ENCODE results near the gene SMARCD3. TPM values are rescaled to one million over a fixed set of nuclear protein-coding genes. Genes with fewer than 3 reads are reported as not detected.
A peak's percentile ranks its signal among the peaks of the same experiment; 100 is the strongest.

SMARCD3 gene
- 10 to 100 TPM; 45.8 to 68.4 TPM for total RNA-seq
- long read RNA-seq, donor 1, transcript SMARCD3-201 (13 exons, 1,993 nt): major isoform, 26 of 44 reads
- long read RNA-seq, donor 1, partial matches to known transcripts: 6 of 44 reads
- long read RNA-seq, donor 1, other reads (novel, unspliced or antisense): 8 of 44 reads
- long read RNA-seq, donor 2, partial matches to known transcripts: 10 of 12 reads
- long read RNA-seq, donor 2, other reads (novel, unspliced or antisense): 1 of 12 reads

DNA sequence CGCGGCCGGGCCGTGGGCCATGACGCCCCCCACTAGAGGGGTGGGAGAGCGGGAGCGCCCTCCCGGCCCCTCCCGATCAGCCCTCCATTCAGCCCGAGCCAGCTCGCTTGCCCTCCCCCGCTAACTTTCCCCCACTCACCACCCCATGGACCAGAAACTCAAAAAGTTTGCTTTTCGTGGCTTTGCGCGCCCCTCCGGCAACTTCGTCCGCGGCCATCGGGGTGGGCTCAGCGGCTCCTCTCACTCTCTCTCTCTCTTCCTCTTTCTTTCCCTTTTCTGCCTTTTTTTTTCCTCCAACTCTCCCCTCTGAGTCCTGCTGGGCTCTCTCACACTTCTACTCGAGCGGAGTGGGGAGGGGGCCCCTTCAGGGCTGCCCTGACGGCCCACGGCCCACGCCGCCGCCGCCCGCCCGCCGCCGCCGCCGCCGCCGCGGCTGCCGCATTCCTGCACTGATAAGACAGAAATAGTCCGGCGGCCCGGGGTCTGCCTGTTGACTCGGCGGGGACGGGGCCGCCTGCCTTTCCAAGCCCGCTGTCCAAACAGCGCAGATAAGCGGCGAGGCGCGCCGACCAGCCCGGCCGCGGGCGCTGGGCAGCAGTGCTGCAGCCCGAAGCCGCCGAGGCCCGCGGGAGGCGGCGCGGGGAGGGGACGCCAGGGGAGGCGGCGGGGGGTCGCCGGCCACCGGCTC, at the start of gene SMARCD3:
Gene SMARCD3, minus strand, starts transcription at position 349 of the 688 bp plus-strand sequence. Its CDS starts 132 bp downstream, at position 217.
- no peak for DNase-seq (ENCODE audit: low spot score)
- intact Hi-C loops (cut with DNase I): loop anchor here in 1 of 2 donors (10.0 kb wide), 1 partner anchor 56 kb away; no protein-coding TSS in a partner anchor

DNA sequence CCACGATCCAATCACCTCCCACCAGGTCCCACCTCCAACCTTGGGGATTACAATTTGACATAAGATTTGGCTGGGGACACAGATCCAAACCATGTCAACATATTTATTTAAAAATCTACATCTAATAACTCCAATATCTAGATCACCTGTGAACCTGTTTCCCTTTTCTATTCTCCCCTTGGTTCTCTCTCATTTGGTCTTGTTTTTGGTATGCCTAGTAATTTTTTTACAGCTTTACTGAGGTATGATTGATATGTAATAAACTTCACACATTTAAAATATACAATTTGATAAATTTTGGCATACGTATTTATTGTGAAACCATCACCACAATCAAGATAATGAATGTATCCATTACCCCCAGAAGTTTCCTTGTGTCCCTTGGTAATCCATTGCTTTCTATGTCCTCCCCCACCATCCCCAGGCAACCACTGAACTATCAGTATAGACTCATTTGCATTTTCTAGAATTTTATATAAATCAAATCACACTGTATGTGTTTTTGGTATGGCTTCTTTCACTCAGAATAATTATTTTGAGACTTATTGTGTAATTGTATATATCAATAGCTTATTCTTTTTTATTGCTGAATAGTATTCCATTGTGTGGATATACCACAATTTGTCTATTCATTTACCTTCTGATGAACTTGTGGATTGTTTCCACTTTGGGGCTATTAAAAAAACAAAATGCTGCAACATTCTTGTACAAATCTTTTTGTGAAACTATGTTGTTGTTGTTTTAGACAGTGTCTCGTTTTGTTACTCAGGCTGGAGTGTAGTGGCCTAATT, 47.9 kb upstream of the SMARCD3 start:
- intact Hi-C loops (cut with DNase I): no loop called here
- DNase-seq (ENCODE audit: low spot score): no peak

DNA sequence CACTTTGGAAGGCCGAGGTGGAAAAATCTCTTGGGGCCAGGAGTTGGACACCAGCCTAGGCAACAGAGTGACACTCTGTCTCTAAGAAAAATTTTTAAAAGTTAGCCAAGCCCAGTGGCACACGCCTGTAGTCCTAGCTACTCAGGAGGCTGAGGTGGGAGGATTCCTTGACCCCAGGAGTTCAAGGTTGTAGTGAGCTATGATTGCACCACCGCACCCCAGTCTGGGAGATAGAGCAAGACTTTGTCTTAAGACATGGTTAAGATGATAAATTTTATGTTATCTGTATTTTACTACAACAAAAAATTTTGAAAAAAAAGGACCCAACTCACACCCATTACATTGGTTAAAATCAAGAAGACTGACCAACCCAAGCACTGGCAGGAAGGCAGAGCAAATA, 44.4 kb upstream of the SMARCD3 start:
- intact Hi-C loops (cut with DNase I): no loop called here
- peak; percentile 13 for DNase-seq (ENCODE audit: low spot score)

DNA sequence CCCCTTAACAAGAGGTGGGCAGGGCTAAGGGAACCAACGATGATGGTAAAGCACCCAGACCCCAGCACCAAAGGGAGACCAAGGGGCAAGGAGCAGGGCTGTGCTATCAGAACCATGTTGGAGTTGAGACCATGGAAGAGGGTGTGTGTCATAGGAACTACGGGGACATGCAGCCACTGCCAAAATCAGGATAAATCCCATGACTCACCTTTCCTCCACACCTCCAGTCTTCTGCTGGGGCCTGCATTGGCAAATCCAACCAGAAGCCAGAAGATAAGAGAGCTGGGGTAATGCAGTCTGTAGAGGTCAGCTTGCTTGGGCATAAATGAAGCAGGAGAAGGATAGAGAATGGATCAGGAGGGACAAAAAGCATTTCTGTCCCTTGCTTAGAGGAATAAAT, 42.7 kb upstream of the SMARCD3 start:
- intact Hi-C loops (cut with DNase I): no loop called here
- peak; percentile 8 for DNase-seq (ENCODE audit: low spot score)

DNA sequence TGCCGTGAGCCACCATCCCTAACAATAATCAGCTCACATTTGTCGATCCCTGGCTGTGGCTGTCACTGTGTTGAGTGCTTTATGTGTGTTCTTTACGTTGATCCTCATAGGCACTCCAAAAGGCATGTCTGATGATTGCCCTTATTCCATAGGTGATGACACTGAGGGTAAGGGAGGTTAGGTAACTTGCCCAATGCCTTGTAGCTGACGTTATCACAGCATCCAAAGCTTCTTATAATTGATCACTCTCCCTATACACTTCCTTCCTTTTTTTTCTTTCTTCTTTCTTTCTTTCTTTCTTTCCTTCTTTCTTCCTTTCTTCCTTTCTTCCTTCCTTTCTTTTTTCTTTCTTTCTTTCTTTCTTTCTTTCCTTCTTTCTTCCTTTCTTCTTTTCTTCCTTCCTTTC, 41.9 kb upstream of the SMARCD3 start:
- intact Hi-C loops (cut with DNase I): no loop called here
- DNase-seq (ENCODE audit: low spot score): peak; percentile 7

DNA sequence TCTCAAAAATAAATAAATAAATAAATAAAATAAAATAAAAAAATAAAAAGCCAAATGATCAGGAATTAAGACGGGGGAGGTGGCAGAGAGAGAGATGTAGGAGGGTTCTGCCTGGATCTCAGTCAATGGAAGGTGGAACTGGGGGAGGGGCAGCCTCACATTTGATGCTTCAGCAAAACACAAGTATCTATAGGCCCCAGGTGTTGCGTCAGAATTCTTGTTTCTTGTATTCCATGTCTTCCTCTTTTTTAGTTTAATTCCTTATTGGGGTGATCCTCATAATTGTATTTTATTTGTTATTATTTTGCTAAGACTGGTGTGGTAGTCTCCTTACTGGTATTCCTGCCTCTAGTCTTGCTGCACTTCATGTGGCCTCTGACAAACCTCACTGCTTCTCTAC, 41.4 kb upstream of the SMARCD3 start:
- DNase-seq (ENCODE audit: low spot score): no peak
- intact Hi-C loops (cut with DNase I): no loop called here

DNA sequence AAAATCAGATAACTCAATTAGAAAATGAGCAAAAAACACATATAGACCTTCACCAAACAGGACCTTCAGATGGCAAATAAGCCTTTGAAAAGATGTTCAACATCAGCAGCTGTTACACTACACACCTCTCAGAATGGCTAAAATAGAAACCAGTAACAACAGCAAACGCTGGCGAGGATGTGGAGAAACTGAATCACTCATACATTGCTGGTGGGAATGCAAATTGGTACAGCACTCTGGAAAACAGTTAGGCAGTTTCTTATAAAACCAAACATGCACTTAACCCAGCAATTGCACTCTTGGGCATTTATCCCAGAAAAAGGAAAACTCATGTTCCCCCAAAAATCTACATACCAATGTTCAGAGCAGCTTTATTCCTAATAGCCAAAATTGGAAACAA, 37.7 kb upstream of the SMARCD3 start:
- intact Hi-C loops (cut with DNase I): no loop called here

DNA sequence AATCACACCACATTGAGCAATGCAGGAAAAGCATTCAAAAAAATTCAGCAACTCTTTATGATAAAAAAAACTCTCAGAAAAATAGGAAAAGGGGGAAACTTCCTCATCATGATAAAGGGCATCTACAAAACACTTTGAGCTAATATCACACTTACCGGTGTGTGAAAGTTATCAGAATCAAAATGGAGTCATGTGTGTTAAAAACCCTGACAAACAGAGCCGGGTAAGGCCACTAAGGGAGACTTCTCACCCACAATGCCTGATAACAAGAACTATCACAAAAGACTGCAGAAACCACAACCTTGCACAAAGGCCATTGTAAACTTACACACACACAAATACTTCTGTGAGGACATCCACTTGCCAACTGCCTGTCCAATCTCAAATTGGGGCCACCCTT, 34.8 kb upstream of the SMARCD3 start:
- no peak for DNase-seq (ENCODE audit: low spot score)

More for the DNA sequence above, 37.7 kb upstream of the SMARCD3 start:
- no peak for DNase-seq (ENCODE audit: low spot score)

DNA sequence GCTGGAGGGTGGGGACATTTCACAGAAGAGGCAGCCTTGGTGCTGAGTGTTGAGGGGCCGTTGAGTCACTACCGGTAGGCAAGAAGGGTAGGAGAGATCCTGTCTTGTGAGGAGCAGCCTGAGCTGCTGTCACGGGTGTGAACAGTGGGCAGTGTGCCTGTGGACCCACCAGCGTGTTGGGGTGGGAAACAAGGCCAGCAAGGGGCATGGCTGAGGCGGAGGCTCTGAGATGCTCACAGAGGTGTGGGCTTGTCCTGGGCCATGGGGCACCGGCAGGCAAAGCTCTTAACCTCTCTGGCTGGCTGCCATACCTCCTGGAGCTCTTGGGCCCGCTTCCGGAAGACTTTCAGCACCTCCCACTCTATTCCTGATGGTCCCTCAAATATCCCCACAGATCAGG, 33.6 kb upstream of the SMARCD3 start:
- intact Hi-C loops (cut with DNase I): no loop called here

More for the DNA sequence above, 34.8 kb upstream of the SMARCD3 start:
- intact Hi-C loops (cut with DNase I): no loop called here

DNA sequence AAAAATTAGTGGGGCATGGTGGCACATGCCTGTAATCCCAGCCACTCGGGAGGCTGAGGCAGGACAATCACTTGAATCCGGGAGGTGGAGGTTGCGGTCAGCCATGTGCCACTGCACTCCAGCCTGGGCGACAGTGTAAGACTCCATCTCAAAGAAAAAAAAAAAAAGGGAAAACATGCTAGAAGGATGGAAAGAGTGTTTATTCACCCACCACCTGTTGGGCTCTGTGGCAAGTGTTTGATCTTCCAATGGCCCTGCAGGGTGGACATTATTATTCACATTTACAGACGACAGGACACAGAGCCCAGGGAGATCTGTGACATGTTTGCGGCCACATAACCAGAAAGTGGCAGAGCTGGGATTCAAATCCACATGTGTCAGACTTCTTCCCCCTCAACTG, 33.2 kb upstream of the SMARCD3 start:
- intact Hi-C loops (cut with DNase I): no loop called here
- DNase-seq (ENCODE audit: low spot score): no peak

More for the DNA sequence above, 33.6 kb upstream of the SMARCD3 start:
- DNase-seq (ENCODE audit: low spot score): peak; percentile 66

DNA sequence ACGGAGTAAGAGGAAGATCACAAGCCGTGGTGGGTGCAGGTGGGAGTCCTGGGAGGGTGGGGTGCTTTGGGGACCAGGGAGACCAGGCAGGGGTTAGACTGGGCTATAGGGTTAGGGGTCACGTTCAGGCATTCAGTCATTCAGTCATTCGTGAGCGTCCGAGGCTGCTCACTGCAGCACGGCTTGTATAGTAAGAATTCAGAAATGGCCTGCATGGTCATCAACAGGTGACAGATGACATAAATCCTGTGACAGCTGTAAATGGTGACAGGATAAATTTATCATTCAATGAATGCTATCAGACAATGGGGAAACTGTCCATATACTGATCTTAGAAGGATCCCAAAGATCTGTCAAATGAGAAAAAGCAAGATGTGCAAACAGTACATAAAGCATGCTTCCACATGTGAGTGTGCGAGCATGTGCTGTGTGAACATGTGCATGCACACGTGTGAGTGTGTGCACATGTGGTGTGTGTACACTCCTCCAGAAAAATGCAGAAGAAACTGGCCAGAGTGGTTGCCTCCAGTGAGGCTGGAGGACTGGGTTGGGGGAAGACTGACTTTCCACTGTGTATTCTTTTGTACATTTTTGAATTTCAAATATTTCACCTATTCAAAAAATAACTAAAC, 32.0 kb upstream of the SMARCD3 start:
- intact Hi-C loops (cut with DNase I): no loop called here

DNA sequence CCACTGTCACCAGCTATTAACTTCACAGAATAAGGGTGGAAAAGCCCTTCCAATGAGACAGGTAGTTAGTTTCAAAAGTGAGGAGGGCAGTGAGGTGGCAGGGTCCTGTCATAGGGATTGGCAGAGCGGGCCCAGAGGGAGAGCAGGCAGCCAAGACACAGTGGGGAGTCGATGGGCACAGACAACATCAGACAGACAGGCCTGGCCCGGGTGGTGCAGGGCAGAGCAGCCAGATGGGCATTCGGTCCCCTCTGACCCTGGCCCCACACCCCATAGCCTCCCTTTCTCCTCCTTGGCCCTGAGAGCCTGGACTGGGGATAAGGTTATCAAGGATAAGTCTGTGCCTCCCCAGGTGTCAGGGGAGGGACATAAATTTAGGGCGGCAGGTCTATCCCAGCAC, 31.4 kb upstream of the SMARCD3 start:
- intact Hi-C loops (cut with DNase I): loop anchor here in 1 of 2 donors (2.0 kb wide), 1 partner anchor 21 kb away; no protein-coding TSS in a partner anchor
- peak; percentile 16 for DNase-seq (ENCODE audit: low spot score)

More for the DNA sequence above, 32.0 kb upstream of the SMARCD3 start:
- DNase-seq (ENCODE audit: low spot score): peak; percentile 41

DNA sequence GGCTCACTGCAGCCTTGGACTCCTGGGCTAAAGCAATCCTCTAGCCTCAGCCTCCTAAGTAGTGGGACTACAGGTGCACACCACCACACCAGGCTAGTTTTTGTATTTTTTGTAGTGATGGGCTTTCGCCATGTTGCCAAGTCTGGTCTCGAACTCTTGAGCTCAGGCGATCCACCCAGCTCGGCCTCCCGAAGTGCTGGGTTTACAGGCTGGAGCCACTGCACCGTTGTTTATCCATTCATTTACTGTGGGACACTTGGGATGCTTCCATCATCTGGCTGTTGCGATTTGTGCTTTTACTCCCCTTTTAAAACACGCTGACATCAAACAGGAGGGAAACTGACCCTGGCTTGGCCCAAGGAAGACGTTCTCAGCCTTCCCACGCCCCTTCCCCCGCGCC, 30.5 kb upstream of the SMARCD3 start:
- intact Hi-C loops (cut with DNase I): loop anchor here in 1 of 2 donors (2.0 kb wide), 1 partner anchor 20 kb away; no protein-coding TSS in a partner anchor
- DNase-seq (ENCODE audit: low spot score): peak; percentile 52

DNA sequence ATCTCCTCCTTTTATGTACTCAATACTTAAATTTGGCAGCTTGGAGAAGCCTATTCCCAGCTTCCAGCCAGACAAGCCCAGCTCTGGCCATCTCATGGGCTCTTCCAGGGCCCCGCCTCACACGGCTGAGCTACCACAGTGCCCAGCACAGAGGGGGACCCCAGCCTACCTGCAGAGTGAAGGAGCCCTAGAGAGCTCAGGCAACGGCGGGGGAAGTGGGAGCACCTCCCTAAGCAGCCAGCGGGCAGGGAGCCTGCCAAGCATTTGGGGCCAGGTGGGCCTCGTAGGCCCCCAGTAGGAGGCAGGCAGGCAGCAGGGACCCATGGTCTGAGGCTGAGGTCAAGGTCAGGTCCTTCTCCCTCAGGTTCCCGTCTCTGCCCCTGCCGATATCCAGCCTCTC, 29.1 kb upstream of the SMARCD3 start:
- intact Hi-C loops (cut with DNase I): loop anchor here in 1 of 2 donors (2.0 kb wide), 1 partner anchor 19 kb away; no protein-coding TSS in a partner anchor
- peak; percentile 75 for DNase-seq (ENCODE audit: low spot score)

DNA sequence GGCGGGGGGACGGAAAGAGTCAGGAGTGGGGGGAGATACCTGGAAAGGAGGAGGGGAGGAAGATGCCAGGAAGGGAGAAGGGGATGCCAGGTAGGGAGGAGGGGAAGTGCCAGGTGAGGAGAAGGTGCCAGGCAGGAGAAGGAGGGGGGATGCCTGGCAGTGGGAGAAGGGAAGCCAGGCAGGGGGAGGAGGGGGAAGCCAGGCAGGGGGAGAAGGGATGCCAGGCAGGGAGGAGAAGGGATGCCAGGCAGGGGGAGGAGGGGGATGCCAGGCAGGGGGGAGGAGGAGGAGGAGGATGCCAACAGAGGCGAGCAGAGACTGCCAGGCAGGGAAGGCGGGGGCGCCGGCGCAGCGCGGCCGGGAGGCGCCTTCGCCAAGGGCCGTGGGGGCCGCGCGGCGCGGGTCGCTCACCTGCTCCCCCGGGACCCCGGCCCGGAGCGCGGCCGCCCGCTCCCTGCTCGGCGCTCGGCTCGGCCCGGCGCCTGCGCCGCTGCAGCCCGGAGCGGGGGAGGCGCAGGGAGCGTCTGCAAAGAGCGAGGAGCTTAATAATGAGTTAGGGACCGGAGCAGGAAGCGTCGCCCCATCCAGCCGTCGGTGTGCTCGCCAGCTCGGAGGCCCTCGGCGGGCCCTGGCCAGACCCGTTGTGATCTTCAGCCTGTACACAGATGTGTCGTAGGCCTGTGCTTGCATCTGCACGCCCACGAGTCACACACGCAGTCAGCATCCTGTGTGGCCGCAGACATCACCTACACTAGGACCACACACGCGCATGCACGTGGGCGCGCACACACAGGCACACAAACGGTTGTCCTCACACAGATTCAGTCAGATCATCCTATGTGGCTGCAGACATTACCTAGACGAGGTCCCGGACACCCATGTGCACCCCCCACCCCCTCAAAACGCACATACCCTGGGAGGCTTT, 28.4 kb upstream of the SMARCD3 start:
- intact Hi-C loops (cut with DNase I): no loop called here
- DNase-seq (ENCODE audit: low spot score): peak; percentile 87

DNA sequence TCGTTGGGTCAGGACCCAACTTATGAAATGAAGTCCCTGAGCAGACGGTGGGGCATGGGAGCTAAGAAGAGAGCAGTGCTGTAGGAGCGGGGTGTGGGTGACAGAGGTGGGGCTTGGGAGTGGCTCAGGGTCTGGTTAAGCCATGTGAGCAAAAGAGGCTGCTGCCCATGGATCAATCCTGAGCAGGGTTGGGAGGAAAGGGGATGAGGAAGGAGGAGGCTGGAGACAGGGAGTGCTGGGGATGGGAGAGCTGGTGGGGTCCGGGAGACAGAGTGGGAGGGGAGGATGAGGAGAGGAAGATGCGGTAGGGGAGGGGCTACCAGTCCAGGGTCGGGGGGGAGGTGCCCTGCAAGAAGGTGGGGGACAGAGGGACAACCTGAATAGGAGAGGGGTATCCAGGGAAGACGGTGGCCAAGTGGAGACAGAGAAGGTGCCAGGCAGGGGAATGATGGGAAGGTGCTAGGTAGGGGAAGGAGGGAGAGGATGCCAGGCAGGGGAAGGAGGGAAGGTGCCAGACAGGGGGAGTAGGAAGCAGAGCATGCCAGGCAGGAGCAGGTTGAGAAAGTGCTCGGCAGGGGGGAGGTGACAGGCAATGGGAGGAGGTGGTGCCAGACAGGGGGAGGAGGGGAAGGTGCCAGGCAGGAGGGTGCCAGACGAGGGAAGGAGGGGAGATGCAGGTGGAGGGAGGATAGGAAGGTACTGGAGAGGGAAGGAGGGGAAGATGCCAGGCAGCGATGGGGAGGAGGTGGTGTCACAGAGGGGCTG, 27.5 kb upstream of the SMARCD3 start:
- DNase-seq (ENCODE audit: low spot score): peak; percentile 49
- intact Hi-C loops (cut with DNase I): no loop called here

DNA sequence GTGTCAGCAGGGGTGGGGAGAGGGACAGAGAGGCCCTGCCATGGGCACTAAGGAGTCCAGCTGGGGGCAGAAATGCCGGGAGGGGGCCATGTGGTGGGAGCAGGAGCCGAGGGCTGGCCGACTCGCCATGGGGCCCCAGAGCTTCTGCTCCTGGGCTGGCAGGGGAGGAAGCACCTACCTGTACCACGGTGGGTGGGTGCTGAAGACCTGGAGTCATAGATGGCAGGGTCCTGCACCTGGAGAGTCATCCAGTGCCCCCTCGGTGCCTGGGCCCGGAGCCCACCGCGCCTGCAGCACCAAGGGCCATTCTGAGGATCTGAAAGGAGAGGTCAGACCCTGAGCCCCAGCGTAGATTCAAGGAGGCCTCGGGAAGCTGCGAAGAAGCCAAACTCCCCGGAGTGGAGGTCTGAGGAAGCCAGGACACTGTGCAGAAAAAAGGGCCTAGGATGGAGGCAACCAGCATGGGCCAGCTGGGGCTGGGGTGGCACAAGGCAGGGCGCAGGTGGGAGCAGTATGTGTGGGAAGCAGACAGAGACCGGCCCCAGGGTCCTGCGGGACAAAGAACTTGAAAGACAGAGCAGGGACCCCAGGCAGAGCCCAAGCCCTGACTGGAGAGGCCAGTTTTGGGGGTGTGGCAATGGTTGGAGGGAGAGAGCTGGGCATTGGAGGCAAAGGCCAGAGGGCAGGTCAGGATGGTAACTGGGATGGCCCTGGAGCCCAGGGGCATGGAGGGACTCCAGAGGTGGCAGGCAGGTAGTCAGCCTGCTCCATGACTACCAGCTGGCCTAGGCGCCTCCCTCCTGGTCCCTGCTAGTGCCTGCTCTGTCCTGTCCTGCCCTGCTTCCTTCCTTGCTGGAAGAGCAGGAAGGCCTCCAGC, 26.7 kb upstream of the SMARCD3 start:
- DNase-seq (ENCODE audit: low spot score): peak; percentile 66
- intact Hi-C loops (cut with DNase I): no loop called here
